D721Med (cell line): ENCODE measurements around the gene SUCLG2.

Experiments used
- DNase-seq: peaks from one replicate; pipeline ENCODE4 v3.0.0; 2011; ENCODE audit warnings: low spot score; ENCODE audit not compliant: insufficient read length
- FAIRE-seq: peaks from 2 replicates; lab custom pipeline; 2011; peaks lifted over from hg19 to GRCh38; lab: Jason Lieb, UNC
- TF ChIP-seq, protein P1 (sequence below): IDR thresholded peaks from 2 replicates; pipeline ENCODE4 v1.5.1; 2012; ENCODE audit warnings: mild to moderate bottlenecking, control low read depth; ENCODE audit not compliant: insufficient read depth; ENCODE audit errors: missing control alignments

SUCLG2 gene

DNA sequence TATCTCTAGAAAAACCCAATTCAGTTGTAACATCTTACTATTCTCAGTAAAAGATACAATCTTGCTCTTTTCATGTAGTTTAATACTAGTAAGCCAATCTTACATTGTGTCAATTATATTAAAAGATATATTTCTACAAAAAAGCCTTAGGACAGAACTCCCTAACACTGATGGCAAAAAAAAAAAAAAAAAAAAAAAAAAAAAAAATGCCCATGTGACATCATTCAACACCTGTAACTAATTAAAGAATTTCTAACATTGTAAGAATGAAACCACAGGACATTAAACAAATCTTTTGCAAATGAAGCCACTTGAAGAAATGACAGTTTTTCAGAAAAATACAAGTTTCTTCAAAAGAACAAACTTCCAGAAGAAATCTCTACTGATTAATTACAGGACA, 119.8 kb downstream of the SUCLG2 start:
- no peak for DNase-seq
- TF ChIP-seq, protein P1, sequence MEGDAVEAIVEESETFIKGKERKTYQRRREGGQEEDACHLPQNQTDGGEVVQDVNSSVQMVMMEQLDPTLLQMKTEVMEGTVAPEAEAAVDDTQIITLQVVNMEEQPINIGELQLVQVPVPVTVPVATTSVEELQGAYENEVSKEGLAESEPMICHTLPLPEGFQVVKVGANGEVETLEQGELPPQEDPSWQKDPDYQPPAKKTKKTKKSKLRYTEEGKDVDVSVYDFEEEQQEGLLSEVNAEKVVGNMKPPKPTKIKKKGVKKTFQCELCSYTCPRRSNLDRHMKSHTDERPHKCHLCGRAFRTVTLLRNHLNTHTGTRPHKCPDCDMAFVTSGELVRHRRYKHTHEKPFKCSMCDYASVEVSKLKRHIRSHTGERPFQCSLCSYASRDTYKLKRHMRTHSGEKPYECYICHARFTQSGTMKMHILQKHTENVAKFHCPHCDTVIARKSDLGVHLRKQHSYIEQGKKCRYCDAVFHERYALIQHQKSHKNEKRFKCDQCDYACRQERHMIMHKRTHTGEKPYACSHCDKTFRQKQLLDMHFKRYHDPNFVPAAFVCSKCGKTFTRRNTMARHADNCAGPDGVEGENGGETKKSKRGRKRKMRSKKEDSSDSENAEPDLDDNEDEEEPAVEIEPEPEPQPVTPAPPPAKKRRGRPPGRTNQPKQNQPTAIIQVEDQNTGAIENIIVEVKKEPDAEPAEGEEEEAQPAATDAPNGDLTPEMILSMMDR = no peak
- FAIRE-seq = no peak

DNA sequence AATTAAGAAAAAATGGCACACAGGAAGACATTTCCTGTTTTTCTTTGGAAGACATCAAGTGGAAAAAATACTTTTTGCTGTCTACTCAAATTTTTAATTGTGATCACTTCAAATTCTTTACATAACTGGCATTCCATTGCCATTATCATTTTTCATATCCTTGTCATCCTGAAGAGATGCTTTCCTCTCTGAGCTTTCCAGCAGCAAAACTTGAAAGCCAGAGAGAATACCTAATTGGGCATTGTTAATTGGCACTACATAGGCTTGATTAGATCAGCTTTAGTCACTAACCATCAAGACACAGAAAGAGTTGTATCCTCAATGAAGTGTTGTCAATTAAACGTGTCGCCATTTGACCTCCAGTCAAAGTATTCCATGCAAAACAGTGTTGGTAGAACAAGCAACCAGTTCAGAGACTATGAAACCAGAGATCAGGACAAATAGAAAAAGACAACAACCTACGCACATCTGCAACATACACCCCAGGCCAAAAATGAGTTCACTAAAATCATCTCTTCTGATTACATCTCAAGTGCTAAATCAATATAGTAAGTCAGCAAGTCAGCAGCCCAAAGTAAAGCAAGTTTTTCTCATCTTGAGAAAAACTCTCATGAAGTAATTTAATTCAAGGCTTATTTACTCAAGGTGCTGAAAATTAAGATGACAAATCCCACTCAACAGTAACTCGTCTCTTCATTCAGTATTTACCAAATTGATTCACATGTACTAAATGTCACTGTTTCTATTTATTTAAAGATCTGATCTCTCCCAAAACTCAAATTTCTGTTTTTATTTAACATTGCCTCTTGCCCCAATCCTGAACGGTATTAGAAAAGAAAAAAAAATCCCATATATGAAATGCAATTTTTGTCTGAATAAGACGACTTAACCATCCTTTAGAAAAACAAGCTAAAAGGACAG, 123.0 kb downstream of the SUCLG2 start:
- TF ChIP-seq, protein P1 = no peak
- FAIRE-seq (no peak), DNase-seq (no peak)

DNA sequence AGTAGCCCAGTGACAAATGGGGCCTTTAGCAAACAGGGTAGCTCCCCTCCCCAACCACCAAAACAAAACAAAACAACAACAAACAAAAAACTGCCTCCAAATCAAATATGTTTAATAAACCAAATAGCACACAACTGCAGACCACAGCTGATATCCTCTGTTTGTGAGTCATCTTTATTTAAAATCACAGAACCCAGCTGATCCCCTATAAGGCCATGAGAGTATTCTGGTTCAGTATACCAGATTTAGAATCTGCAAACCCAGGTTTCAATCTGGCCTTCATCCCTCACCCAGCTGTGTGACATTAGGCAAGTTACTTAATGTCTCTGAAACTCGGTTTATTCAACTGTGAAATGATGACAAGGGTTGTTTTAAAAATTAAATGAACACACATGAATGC, 124.5 kb downstream of the SUCLG2 start:
- no peak for DNase-seq
- TF ChIP-seq, protein P1 = no peak
- no peak for FAIRE-seq

DNA sequence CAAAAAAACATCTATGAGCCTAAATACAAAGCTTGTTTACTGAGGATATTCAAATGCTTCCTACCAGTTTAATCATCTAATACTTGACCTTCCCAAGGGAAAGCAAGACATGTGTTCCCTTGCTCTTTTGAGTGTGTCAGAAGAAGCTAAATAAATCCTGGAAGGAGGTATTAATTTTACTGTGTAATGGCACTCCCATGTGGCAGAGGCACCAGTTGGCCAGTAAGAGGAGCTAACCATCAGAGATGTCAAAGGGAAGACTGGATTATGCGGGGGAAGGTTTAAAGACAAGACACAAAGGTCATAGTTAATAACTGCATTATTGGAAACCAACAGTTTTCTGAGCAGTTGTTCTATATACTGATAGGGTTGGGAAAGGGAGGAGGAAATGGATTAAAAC, 125.1 kb downstream of the SUCLG2 start:
- TF ChIP-seq, protein P1 = peak; percentile 48
- FAIRE-seq = no peak
- DNase-seq = no peak

DNA sequence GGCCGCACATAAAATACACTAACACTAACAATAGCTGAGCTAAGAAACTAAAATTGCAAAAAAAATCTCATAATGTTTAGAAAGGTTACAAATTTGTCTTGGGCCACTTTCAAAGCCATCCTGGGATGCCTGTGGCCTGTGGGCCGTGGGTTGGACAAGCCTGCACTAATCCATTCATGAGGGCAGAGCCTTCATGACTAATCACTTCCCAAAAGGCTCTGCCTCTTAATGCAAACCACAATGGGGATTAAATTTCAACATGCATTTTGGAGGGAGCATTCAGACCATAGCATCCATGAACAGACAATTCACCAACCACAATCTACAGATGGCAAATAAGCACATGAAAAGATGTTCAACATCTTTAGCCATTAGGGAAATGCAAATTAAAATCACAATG, 128.2 kb downstream of the SUCLG2 start:
- FAIRE-seq = no peak
- TF ChIP-seq, protein P1 = no peak

DNA sequence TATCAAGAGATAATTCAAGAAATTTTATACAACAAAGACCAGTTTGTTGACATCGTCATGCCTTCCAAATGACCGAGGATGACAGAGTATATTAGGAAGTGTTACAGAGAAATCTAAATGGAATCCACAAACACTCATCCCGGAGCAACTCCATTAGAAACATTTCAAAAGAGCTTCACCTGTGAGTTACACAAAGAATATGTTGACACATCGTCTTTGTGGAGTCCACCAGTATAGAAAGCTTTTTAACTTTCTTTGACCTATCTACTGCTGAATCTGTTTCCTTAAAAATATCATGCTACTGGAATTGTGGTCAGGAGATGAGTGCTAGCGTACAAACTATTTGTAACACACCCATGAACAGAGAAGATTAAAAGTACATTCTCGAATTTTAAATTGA, 130.4 kb downstream of the SUCLG2 start:
- TF ChIP-seq, protein P1 = no peak

More for the DNA sequence above, 128.2 kb downstream of the SUCLG2 start:
- no peak for DNase-seq

DNA sequence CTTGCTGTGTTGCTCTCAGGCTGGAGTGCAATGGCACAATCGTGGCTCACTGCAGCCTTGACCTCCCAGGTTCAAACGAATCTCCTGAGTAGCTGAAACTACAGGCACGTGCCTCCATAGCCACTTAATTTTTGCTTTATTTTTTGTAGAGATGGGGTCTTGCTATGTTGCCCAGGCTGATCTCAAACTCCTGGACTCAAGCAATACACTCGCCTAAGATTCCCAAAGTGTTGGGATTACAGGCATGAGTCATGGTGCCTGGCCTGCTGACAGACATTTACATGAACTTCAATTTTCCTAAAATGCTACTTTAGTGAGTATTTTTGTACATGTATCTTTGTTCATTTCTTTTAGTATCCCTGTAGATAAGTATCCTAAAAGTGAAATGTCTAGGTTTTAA, 132.3 kb downstream of the SUCLG2 start:
- DNase-seq (no peak), FAIRE-seq (no peak)

More for the DNA sequence above, 130.4 kb downstream of the SUCLG2 start:
- DNase-seq (no peak), FAIRE-seq (no peak)

More for the DNA sequence above, 132.3 kb downstream of the SUCLG2 start:
- TF ChIP-seq, protein P1 = no peak
